B cell (primary cell): ENCODE data around the gene CNKSR3.

Experiments used
- CTCF ChIP-seq: fragments of 200-600 bp; IDR thresholded peaks from one replicate; pipeline ENCODE4 v1.8.0; 2022; ENCODE audit warnings: antibody characterized with exemption, mild to moderate bottlenecking
- EZH2 ChIP-seq: IDR thresholded peaks from 2 replicates; pipeline ENCODE4 v1.6.1; 2012; ENCODE audit warnings: borderline replicate concordance, low read depth, mild to moderate bottlenecking, moderate library complexity, low read length; ENCODE audit not compliant: insufficient read depth, poor library complexity, severe bottlenecking

GRCh38 chr6:154558984-154559383 is 48.5 kb upstream of the CNKSR3 start:
- no peak for TF ChIP-seq CTCF
- no peak for TF ChIP-seq EZH2
